Activated naive CD4-positive, alpha-beta T cell (primary cell): ENCODE measurements around the gene ASB2.

ENCODE experiments used
- DNase-seq, 4 experiments: peaks; one replicate each; lab custom pipeline; 2025; lab: John Stamatoyannopoulos, UW

The ASB2 gene

GRCh38 chr14:93980456-93981201 lies 4.3 kb upstream of the ASB2 start:
- no peak for DNase-seq

- DNase-seq = no peak
Observed at GRCh38 chr14:93978735-93979134, 2.4 kb upstream of the ASB2 start.

GRCh38 chr14:93977790-93978581 lies 1.6 kb upstream of the ASB2 start:
- peak in 3 of 4 experiments; percentile 19 to 32 (median 31) for DNase-seq

GRCh38 chr14:93977171-93977570 lies 801 bp upstream of the ASB2 start:
- no peak for DNase-seq

GRCh38 chr14:93975791-93976476 lies 436 bp downstream of the ASB2 start:
- no peak for DNase-seq

GRCh38 chr14:93974833-93975232 lies 1.5 kb downstream of the ASB2 start:
- DNase-seq = no peak

GRCh38 chr14:93974299-93974698 lies 2.1 kb downstream of the ASB2 start:
- no peak for DNase-seq

- no peak for DNase-seq
Observed at GRCh38 chr14:93973607-93974006, 2.8 kb downstream of the ASB2 start.

- DNase-seq = no peak
Observed at GRCh38 chr14:93972618-93973205, 3.7 kb downstream of the ASB2 start.

GRCh38 chr14:93971635-93972027 lies 4.7 kb downstream of the ASB2 start:
- DNase-seq = no peak

GRCh38 chr14:93970965-93971634 lies 5.3 kb downstream of the ASB2 start:
- DNase-seq = peak in 2 of 4 experiments; percentile 12

GRCh38 chr14:93970585-93970964 lies 5.8 kb downstream of the ASB2 start:
- DNase-seq = peak in 2 of 4 experiments; percentile 41 to 60

- DNase-seq = no peak
Observed at GRCh38 chr14:93969082-93969828, 7.1 kb downstream of the ASB2 start.

- no peak for DNase-seq
Observed at GRCh38 chr14:93967637-93968250, 8.6 kb downstream of the ASB2 start.

- no peak for DNase-seq
Observed at GRCh38 chr14:93965946-93966474, 10.4 kb downstream of the ASB2 start.

- no peak for DNase-seq
Observed at GRCh38 chr14:93965287-93965821, 11.0 kb downstream of the ASB2 start.

GRCh38 chr14:93964820-93965286 lies 11.5 kb downstream of the ASB2 start:
- DNase-seq = no peak

- no peak for DNase-seq
Observed at GRCh38 chr14:93964281-93964680, 12.1 kb downstream of the ASB2 start.

- no peak for DNase-seq
Observed at GRCh38 chr14:93963692-93964091, 12.7 kb downstream of the ASB2 start.
